ENCODE measurements around the gene RBM10.

GRCh38 chrX:47174376-47174775 lies 29.4 kb downstream of the RBM10 start:
- TF ChIP-seq POLR2AphosphoS5 (IDR thresholded peaks at IDR 0.05; ENCODE audit: low read depth, low read length) (no peak), REST (IDR thresholded peaks at IDR 0.05; ENCODE audit: low read depth) (no peak), MAX (IDR thresholded peaks at IDR 0.05) (no peak), JUND (IDR thresholded peaks at IDR 0.05) (no peak)
- TF ChIP-seq, protein P1, sequence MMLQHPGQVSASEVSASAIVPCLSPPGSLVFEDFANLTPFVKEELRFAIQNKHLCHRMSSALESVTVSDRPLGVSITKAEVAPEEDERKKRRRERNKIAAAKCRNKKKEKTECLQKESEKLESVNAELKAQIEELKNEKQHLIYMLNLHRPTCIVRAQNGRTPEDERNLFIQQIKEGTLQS (IDR thresholded peaks at IDR 0.05): no peak
